Stimulated activated naive CD4-positive, alpha-beta T cell (primary cell): ENCODE data around the gene ABCC3.

Experiments
- DNase-seq, 6 experiments: peaks; one replicate each; lab custom pipeline; 2025; lab: John Stamatoyannopoulos, UW

ABCC3 gene

GRCh38 chr17:50634224-50634914 lies at the start of gene ABCC3:
ABCC3 (plus strand) TSS chr17:50634881; CDS start chr17:50634937, 56 bp downstream.
- no peak for DNase-seq

GRCh38 chr17:50585346-50585745 lies 49.3 kb upstream of the ABCC3 start:
- no peak for DNase-seq

- DNase-seq = no peak
Observed at GRCh38 chr17:50585891-50586290, 48.8 kb upstream of the ABCC3 start.

- DNase-seq = no peak
Observed at GRCh38 chr17:50586421-50587247, 48.0 kb upstream of the ABCC3 start.

GRCh38 chr17:50587571-50587970 lies 47.1 kb upstream of the ABCC3 start:
- no peak for DNase-seq

- no peak for DNase-seq
Observed at GRCh38 chr17:50588391-50589049, 46.2 kb upstream of the ABCC3 start.

GRCh38 chr17:50589095-50589705 lies 45.5 kb upstream of the ABCC3 start:
- no peak for DNase-seq

GRCh38 chr17:50590946-50591737 lies 43.5 kb upstream of the ABCC3 start:
- DNase-seq = no peak

- no peak for DNase-seq
Observed at GRCh38 chr17:50593321-50593720, 41.4 kb upstream of the ABCC3 start.

- DNase-seq = no peak
Observed at GRCh38 chr17:50594128-50594823, 40.4 kb upstream of the ABCC3 start.

- DNase-seq = no peak
Observed at GRCh38 chr17:50594892-50595291, 39.8 kb upstream of the ABCC3 start.

GRCh38 chr17:50596191-50597037 lies 38.3 kb upstream of the ABCC3 start:
- no peak for DNase-seq

GRCh38 chr17:50598487-50598886 lies 36.2 kb upstream of the ABCC3 start:
- DNase-seq = no peak

GRCh38 chr17:50599606-50600005 lies 35.1 kb upstream of the ABCC3 start:
- DNase-seq = no peak

GRCh38 chr17:50601823-50602375 lies 32.8 kb upstream of the ABCC3 start:
- DNase-seq = no peak

GRCh38 chr17:50602836-50603235 lies 31.8 kb upstream of the ABCC3 start:
- DNase-seq = no peak

GRCh38 chr17:50603340-50603739 lies 31.3 kb upstream of the ABCC3 start:
- no peak for DNase-seq

- DNase-seq = no peak
Observed at GRCh38 chr17:50604513-50604912, 30.2 kb upstream of the ABCC3 start.

- DNase-seq = no peak
Observed at GRCh38 chr17:50605429-50605828, 29.3 kb upstream of the ABCC3 start.
